ENCODE results near the gene LZTS3. TPM values are rescaled to one million over a fixed set of nuclear protein-coding genes. Genes with fewer than 3 reads are reported as not detected.

Gene LZTS3
- 1.6 and 2.6 TPM in 2 replicates for total RNA-seq (ENCODE audit: low replicate concordance)

GRCh38 chr20:3172933-3173609 lies at the start of gene LZTS3:
LZTS3 (minus strand) TSS chr20:3173549; CDS start chr20:3167163, 6,386 bp downstream.

GRCh38 chr20:3209257-3209945 lies 36.1 kb upstream of the LZTS3 start, which contains the start of gene ITPA:
ITPA (plus strand) TSS chr20:3209498; CDS start chr20:3209552, 54 bp downstream.

GRCh38 chr20:3204124-3204794 lies 30.9 kb upstream of the LZTS3 start, which contains the start of gene DDRGK1:
DDRGK1 (minus strand) TSS chr20:3204682; CDS start chr20:3204627, 55 bp downstream.

Other genes starting within 250 kb of the LZTS3 start
- not detected in 2 replicates for gene GNRH2, start 129.9 kb downstream of the LZTS3 start, total RNA-seq (ENCODE audit: low replicate concordance)
- 42.8 and 45.7 TPM in 2 replicates for gene MRPS26, start 127.5 kb downstream of the LZTS3 start, total RNA-seq (ENCODE audit: low replicate concordance)
- not detected in 2 replicates for gene OXT, start 101.9 kb downstream of the LZTS3 start, total RNA-seq (ENCODE audit: low replicate concordance)
- not detected in 2 replicates for gene AVP, start 88.8 kb downstream of the LZTS3 start, total RNA-seq (ENCODE audit: low replicate concordance)
- 6.2 and 9.8 TPM in 2 replicates for gene FASTKD5, start 13.7 kb downstream of the LZTS3 start, total RNA-seq (ENCODE audit: low replicate concordance)
- 1.5 and 2.1 TPM in 2 replicates for gene UBOX5, start 13.7 kb downstream of the LZTS3 start, total RNA-seq (ENCODE audit: low replicate concordance)
- 27.2 and 38.4 TPM in 2 replicates for gene DDRGK1, start 31.1 kb upstream of the LZTS3 start, total RNA-seq (ENCODE audit: low replicate concordance)
- gene ITPA, start 35.9 kb upstream of the LZTS3 start, total RNA-seq (ENCODE audit: low replicate concordance) = 9.9 and 30.8 TPM in 2 replicates
- 0.83 and 1.2 TPM in 2 replicates for gene SLC4A11, start 65.6 kb upstream of the LZTS3 start, total RNA-seq (ENCODE audit: low replicate concordance)
- gene DNAAF9, start 234.1 kb upstream of the LZTS3 start, total RNA-seq (ENCODE audit: low replicate concordance) = 7.3 and 7.5 TPM in 2 replicates